SK-N-SH (cell line): Measurements from ENCODE around the gene CCNK. TPM values are rescaled to one million over a fixed set of nuclear protein-coding genes. Genes with fewer than 3 reads are reported as not detected.

Source experiments
- CTCF ChIA-PET: fragments of 300-600, 350-600 bp; formaldehyde crosslinking; extraction: SDS; loops from one replicate; lab custom pipeline; 2021; lab: Yijun Ruan, JAX
- POLR2A ChIA-PET: fragments of 350-600 bp; sonication (Branson Sonifier 250); formaldehyde crosslinking; extraction: SDS; loops from one replicate; lab custom pipeline; 2020; ENCODE audit warnings: antibody characterized with exemption, inconsistent platforms; lab: Yijun Ruan, JAX
- DNase-seq: peaks from one replicate; pipeline ENCODE4 v3.0.0; 2012
- H2AFZ ChIP-seq: fragments of 200-600 bp; sonication (generic); 2 replicates; pipeline ENCODE4 v1.8.1; 2016; ENCODE audit warnings: antibody characterized with exemption, mild to moderate bottlenecking, low read depth
- H3F3A ChIP-seq: fragments of 200-600 bp; sonication (generic); replicated peaks from 2 replicates; pipeline ENCODE3; 2016; ENCODE audit warnings: antibody characterized with exemption, mild to moderate bottlenecking; ENCODE audit not compliant: insufficient read depth
- H3K27ac ChIP-seq, 2 experiments: fragments of 200-500 bp in 1 of 2; fragments of 200-600 bp in 1 of 2; sonication (Bioruptor generic) in 1 of 2; sonication (generic), shearing (Covaris generic) in 1 of 2; 2 replicates each; pipeline versions ENCODE4 v1.5.1 to v1.6.1; 2014 to 2016; ENCODE audit warnings: low read depth in 2 of 2, inconsistent platforms in 1 of 2, low read length in 1 of 2, mild to moderate bottlenecking in 1 of 2, mixed read lengths in 1 of 2
- H3K27me3 ChIP-seq: fragments of 200-600 bp; sonication (generic), shearing (Covaris generic); 2 replicates; pipeline ENCODE4 v1.6.1; 2016; ENCODE audit warnings: mixed run types; ENCODE audit not compliant: insufficient read depth
- H3K36me3 ChIP-seq, 2 experiments: fragments of 200-500 bp in 1 of 2; fragments of 200-600 bp in 1 of 2; sonication (Bioruptor generic) in 1 of 2; sonication (generic) in 1 of 2; replicated peaks in 1 of 2; 2 replicates each; pipeline versions ENCODE3 to v1.5.1; 2014 to 2016; ENCODE audit warnings: low read length in 1 of 2, mild to moderate bottlenecking in 1 of 2; ENCODE audit not compliant: insufficient read depth in 2 of 2, control insufficient read depth in 1 of 2
- H3K4me1 ChIP-seq, 2 experiments: fragments of 200-500 bp in 1 of 2; fragments of 200-600 bp in 1 of 2; sonication (Bioruptor generic) in 1 of 2; sonication (generic), shearing (Covaris generic) in 1 of 2; 2 replicates each; pipeline versions ENCODE4 v1.5.1 to v1.6.1; 2014 to 2016; ENCODE audit warnings: low read depth in 1 of 2, low read length in 1 of 2, mixed run types in 1 of 2; ENCODE audit not compliant: insufficient read depth in 2 of 2, control insufficient read depth in 1 of 2
- H3K4me2 ChIP-seq: fragments of 200-600 bp; sonication (generic), shearing (Covaris generic); 2 replicates; pipeline ENCODE4 v1.6.1; 2017; ENCODE audit warnings: mixed run types
- H3K4me3 ChIP-seq, 2 experiments: fragments of 200-500 bp in 1 of 2; fragments of 200-600 bp in 1 of 2; sonication (Bioruptor generic) in 1 of 2; sonication (generic), shearing (Covaris generic) in 1 of 2; 2 replicates each; pipeline versions ENCODE4 v1.5.1 to v1.8.1; 2014 to 2016; ENCODE audit warnings: low read depth in 2 of 2, inconsistent platforms in 1 of 2, low read length in 1 of 2, mild to moderate bottlenecking in 1 of 2, mixed read lengths in 1 of 2, moderate library complexity in 1 of 2
- H3K79me2 ChIP-seq: fragments of 200-600 bp; sonication (generic); 2 replicates; pipeline ENCODE4 v1.8.1; 2017; ENCODE audit warnings: mild to moderate bottlenecking; ENCODE audit not compliant: insufficient read depth
- H3K9ac ChIP-seq: fragments of 200-600 bp; sonication (generic); 2 replicates; pipeline ENCODE4 v1.6.1; 2017; ENCODE audit warnings: mixed run types
- H3K9me2 ChIP-seq: fragments of 200-600 bp; sonication (generic); 2 replicates; pipeline ENCODE4 v1.6.1; 2017; ENCODE audit warnings: mixed run types
- H3K9me3 ChIP-seq: fragments of 200-600 bp; sonication (generic); 2 replicates; pipeline ENCODE4 v1.6.1; 2017; ENCODE audit warnings: mixed run types, mild to moderate bottlenecking, moderate library complexity
- H4K20me1 ChIP-seq: fragments of 200-600 bp; sonication (generic); 2 replicates; pipeline ENCODE4 v1.6.1; 2017; ENCODE audit warnings: mild to moderate bottlenecking, mixed run types; ENCODE audit not compliant: insufficient read depth
- CHD2 ChIP-seq: fragments of 150-350 bp; IDR thresholded peaks from 2 replicates; pipeline ENCODE4 v1.6.1; 2018; ENCODE audit warnings: low read length; ENCODE audit not compliant: partially characterized antibody
- EP300 ChIP-seq, 2 experiments: IDR thresholded peaks; 2 replicates each; pipeline versions ENCODE4 v1.4.0 to v1.6.1; 2012; ENCODE audit warnings: borderline replicate concordance in 1 of 2, low read depth in 1 of 2, low read length in 1 of 2
- EZH2phosphoT487 ChIP-seq: fragments of 200-600 bp; sonication (generic); IDR thresholded peaks from 2 replicates; pipeline ENCODE4 v1.6.1; 2017; ENCODE audit warnings: low read depth, mixed run types, mild to moderate bottlenecking, antibody characterized with exemption, moderate library complexity, borderline replicate concordance
- FOXJ3 ChIP-seq: sonication (generic); formaldehyde crosslinking; IDR thresholded peaks from 2 replicates; pipeline ENCODE4 v1.5.1; 2020; ENCODE audit warnings: mild to moderate bottlenecking, missing genetic modification reagents
- GABPA ChIP-seq: IDR thresholded peaks from 2 replicates; pipeline ENCODE4 v1.4.0; 2012; ENCODE audit warnings: low read depth, mild to moderate bottlenecking
- MEF2A ChIP-seq: IDR thresholded peaks from 2 replicates; pipeline ENCODE4 v1.4.0; 2012; ENCODE audit warnings: low read depth, borderline replicate concordance
- MXI1 ChIP-seq: IDR thresholded peaks from 2 replicates; pipeline ENCODE4 v1.6.1; 2012; ENCODE audit warnings: mild to moderate bottlenecking, low read depth, low read length, improper control_type of control experiment
- NFIC ChIP-seq: IDR thresholded peaks from 2 replicates; pipeline ENCODE4 v1.4.0; 2012; ENCODE audit warnings: borderline replicate concordance
- POLR2AphosphoS5 ChIP-seq: IDR thresholded peaks from 2 replicates; pipeline ENCODE4 v1.6.1; 2012; ENCODE audit warnings: low read depth, low read length
- RFX5 ChIP-seq: IDR thresholded peaks from 2 replicates; pipeline ENCODE4 v1.6.1; 2012; ENCODE audit warnings: mild to moderate bottlenecking, improper control_type of control experiment, low read length
- RXRA ChIP-seq: IDR thresholded peaks from 2 replicates; pipeline ENCODE4 v1.4.0; 2012; ENCODE audit warnings: low read depth, mild to moderate bottlenecking, borderline replicate concordance
- SIN3A ChIP-seq: IDR thresholded peaks from 2 replicates; pipeline ENCODE4 v1.6.1; 2012; ENCODE audit warnings: low read depth, mild to moderate bottlenecking, low read length, moderate library complexity, borderline replicate concordance
- SMC3 ChIP-seq: IDR thresholded peaks from 2 replicates; pipeline ENCODE4 v1.6.1; 2012; ENCODE audit warnings: low read depth, low read length, improper control_type of control experiment
- YY1 ChIP-seq: IDR thresholded peaks from 2 replicates; pipeline ENCODE4 v1.4.0; 2012; ENCODE audit warnings: low read depth, mild to moderate bottlenecking
- WGBS: methylation state at CpG from one replicate; pipeline ENCODE4 v1.1.6; 2017; ENCODE audit warnings: low lambda C conversion rate; 5-methylcytosine and 5-hydroxymethylcytosine counted together
- polyA plus RNA-seq, 3 experiments: library from polyadenylated mRNA; depleted of rRNA; stranded (reverse); fragments of >200 nt; gene quantifications; 2 replicates each; pipeline ENCODE4 v1.2.3, GENCODE V29; 2012
- TF ChIP-seq, protein P1 (sequence below): fragments of 200-600 bp; sonication (generic); IDR thresholded peaks from 2 replicates; pipeline ENCODE4 v1.6.1; 2017; ENCODE audit warnings: antibody characterized with exemption, mild to moderate bottlenecking, moderate library complexity

The CCNK gene
- polyA plus RNA-seq, 1 of the 3 experiments (the other 2 are of a cell fraction): 14.6 TPM

DNA sequence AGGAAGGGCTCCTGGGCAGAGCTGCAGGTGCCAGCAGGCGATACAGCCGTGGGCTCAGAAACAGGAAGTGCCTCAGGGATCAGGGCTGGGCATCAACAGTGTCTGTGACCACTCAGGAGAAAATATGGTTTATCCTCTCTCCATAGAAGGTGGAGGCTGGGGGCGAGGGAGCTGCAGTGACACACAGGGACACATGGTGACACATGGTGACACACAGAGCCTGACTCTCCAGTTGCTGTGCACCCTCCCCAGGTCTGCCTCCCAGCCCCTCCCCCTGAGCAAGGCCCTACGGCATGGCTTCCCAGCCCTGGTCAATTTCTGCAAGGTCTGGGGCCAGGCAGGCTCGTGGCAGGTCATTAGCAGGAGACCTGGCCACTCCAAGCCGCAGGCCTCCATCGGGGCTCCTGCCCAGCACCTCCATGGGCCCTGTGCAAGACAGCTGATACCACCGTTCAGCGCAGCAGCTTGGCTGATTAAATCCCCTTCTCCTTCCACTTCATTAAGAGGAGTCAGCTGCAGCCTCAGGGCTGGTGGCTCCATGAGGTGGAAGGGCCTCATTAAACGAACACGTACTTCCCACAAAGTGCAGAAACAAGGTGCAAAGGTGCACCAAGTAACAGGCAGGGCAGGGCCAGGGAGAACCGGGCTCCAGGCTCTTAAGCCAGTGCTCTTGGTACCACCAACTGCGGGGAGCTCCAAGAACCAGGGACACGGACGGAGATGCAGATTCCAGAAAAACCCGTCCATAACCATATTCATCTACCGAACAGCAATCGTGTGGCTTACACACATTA lies 60.7 kb downstream of the CCNK start:
- no peaks in the 10 kb centered on the region for H3K9me2 ChIP-seq
- peak; percentile 73 for DNase-seq
- CTCF ChIA-PET: interaction anchor here (0.6 to 2.9 kb wide), 9 partner anchors 16 to 63 kb away, joined by 3 to 7 read pairs (median 4); no protein-coding TSS in a partner anchor
- no peaks in the 10 kb centered on the region for H3K27me3 ChIP-seq
- H3K4me1 ChIP-seq: peaks cover 23 to 90% of the 10 kb centered on the region in 2 experiments; a peak in 3 of 4 replicates
- H3K4me2 ChIP-seq: peak overlapping the region; percentile 24; the same call in 1 of the 2 replicates
- peaks cover 4% of the 10 kb centered on the region for H3F3A ChIP-seq
- 74% methylated on average over 9 of the region's 18 CpGs for WGBS
- POLR2A ChIA-PET: interaction anchor here (1.8 to 1.9 kb wide), 2 partner anchors 20 to 32 kb away, joined by 8 to 11 read pairs; no protein-coding TSS in a partner anchor
- peaks cover 83% of the 10 kb centered on the region for H3K79me2 ChIP-seq
- H3K4me3 ChIP-seq: no peak overlapping the region
- no peaks in the 10 kb centered on the region for H3K36me3 ChIP-seq
- H3K9ac ChIP-seq: no peak overlapping the region
- peaks cover 40% of the 10 kb centered on the region; the same call in 1 of the 2 replicates for H4K20me1 ChIP-seq
- peak overlapping the region in 1 of 2 experiments; percentile 92; a peak in 2 of 4 replicates for H3K27ac ChIP-seq
- TF ChIP-seq EZH2phosphoT487: no peak
- no peak for TF ChIP-seq SMC3
- no peak for TF ChIP-seq SIN3A
- TF ChIP-seq, protein P1, sequence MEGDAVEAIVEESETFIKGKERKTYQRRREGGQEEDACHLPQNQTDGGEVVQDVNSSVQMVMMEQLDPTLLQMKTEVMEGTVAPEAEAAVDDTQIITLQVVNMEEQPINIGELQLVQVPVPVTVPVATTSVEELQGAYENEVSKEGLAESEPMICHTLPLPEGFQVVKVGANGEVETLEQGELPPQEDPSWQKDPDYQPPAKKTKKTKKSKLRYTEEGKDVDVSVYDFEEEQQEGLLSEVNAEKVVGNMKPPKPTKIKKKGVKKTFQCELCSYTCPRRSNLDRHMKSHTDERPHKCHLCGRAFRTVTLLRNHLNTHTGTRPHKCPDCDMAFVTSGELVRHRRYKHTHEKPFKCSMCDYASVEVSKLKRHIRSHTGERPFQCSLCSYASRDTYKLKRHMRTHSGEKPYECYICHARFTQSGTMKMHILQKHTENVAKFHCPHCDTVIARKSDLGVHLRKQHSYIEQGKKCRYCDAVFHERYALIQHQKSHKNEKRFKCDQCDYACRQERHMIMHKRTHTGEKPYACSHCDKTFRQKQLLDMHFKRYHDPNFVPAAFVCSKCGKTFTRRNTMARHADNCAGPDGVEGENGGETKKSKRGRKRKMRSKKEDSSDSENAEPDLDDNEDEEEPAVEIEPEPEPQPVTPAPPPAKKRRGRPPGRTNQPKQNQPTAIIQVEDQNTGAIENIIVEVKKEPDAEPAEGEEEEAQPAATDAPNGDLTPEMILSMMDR: no peak
- no peak for TF ChIP-seq YY1
- TF ChIP-seq NFIC: no peak
- peak; percentile 49 for TF ChIP-seq CHD2
- TF ChIP-seq GABPA: no peak
- TF ChIP-seq MXI1: peak; percentile 80
- TF ChIP-seq FOXJ3 (CRISPR knock-in tag): no peak; the same call in 1 of the 2 replicates
- no peak for TF ChIP-seq POLR2AphosphoS5
- TF ChIP-seq MEF2A: no peak
- TF ChIP-seq RXRA: no peak
- peak in 1 of 2 experiments; percentile 44; a peak in 1 of 4 replicates for TF ChIP-seq EP300 (IDR thresholded peaks at IDR 0.05; ENCODE audit: borderline replicate concordance in 1 of 2, low read depth in 1 of 2, low read length in 1 of 2)
- peak; percentile 18; the same call in 1 of the 2 replicates for TF ChIP-seq RFX5
- no peak overlapping the region for H2AFZ ChIP-seq
- no peaks in the 10 kb centered on the region for H3K9me3 ChIP-seq
